HepG2 (cell line): Measurements from ENCODE around the gene PPM1M. TPM values are rescaled to one million over a fixed set of nuclear protein-coding genes. Genes with fewer than 3 reads are reported as not detected.

Source experiments
- ATAD3A ChIP-seq: sonication (generic); formaldehyde crosslinking; IDR thresholded peaks from 2 replicates; pipeline ENCODE4 v1.4.0; 2020; ENCODE audit warnings: missing genetic modification reagents
- ATF1 ChIP-seq: IDR thresholded peaks from 2 replicates; pipeline ENCODE4 v1.6.1; 2016; ENCODE audit warnings: mild to moderate bottlenecking, control low read depth
- ATF4 ChIP-seq, 2 experiments: fragments of 450-650 bp in 1 of 2; sonication (generic) in 1 of 2; formaldehyde crosslinking; IDR thresholded peaks; 2 replicates each; pipeline versions ENCODE4 v1.5.0 to v1.8.0; 2020 to 2022; ENCODE audit warnings: mild to moderate bottlenecking in 1 of 2, missing genetic modification reagents in 1 of 2
- ELF3 ChIP-seq: IDR thresholded peaks from 2 replicates; pipeline ENCODE4 v1.6.1; 2016; ENCODE audit warnings: missing genetic modification reagents, missing compliant biosample characterization
- HOXD1 ChIP-seq: sonication (generic); formaldehyde crosslinking; IDR thresholded peaks from 2 replicates; pipeline ENCODE4 v1.5.0; 2020; ENCODE audit warnings: missing genetic modification reagents
- MED13 ChIP-seq: sonication (generic); formaldehyde crosslinking; IDR thresholded peaks from 2 replicates; pipeline ENCODE4 v1.5.0; 2020; ENCODE audit warnings: missing genetic modification reagents
- NCOA1 ChIP-seq: sonication (generic); formaldehyde crosslinking; IDR thresholded peaks from 2 replicates; pipeline ENCODE4 v1.9.0; 2021; ENCODE audit warnings: missing genetic modification reagents
- NCOR1 ChIP-seq: fragments of 200-600 bp; sonication (generic); IDR thresholded peaks from 2 replicates; pipeline ENCODE4 v1.7.0; 2017; ENCODE audit warnings: antibody characterized with exemption, low read length, borderline replicate concordance
- PHF8 ChIP-seq: sonication (generic); formaldehyde crosslinking; IDR thresholded peaks from 2 replicates; pipeline ENCODE4 v1.5.0; 2020; ENCODE audit warnings: missing genetic modification reagents
- POLR2G ChIP-seq: fragments of 200-400 bp; formaldehyde crosslinking; IDR thresholded peaks from 2 replicates; pipeline ENCODE4 v1.6.1; 2018; ENCODE audit warnings: mild to moderate bottlenecking, low read depth, low read length, moderate library complexity
- SP140L ChIP-seq: sonication (generic); formaldehyde crosslinking; IDR thresholded peaks from 2 replicates; pipeline ENCODE4 v1.4.0; 2020; ENCODE audit warnings: missing genetic modification reagents, borderline replicate concordance
- SPEN ChIP-seq: sonication (generic); formaldehyde crosslinking; IDR thresholded peaks from 2 replicates; pipeline ENCODE4 v1.5.1; 2020; ENCODE audit warnings: low read depth, mild to moderate bottlenecking, missing genetic modification reagents
- SRSF4 ChIP-seq: fragments of 200-400 bp; formaldehyde crosslinking; IDR thresholded peaks from one replicate; pipeline ENCODE4 v1.6.1; 2018; ENCODE audit warnings: mild to moderate bottlenecking, low read depth, low read length, moderate library complexity; ENCODE audit not compliant: poor library complexity, severe bottlenecking
- TAF1 ChIP-seq: sonication (generic); formaldehyde crosslinking; IDR thresholded peaks from 2 replicates; pipeline ENCODE4 v1.4.0; 2020; ENCODE audit warnings: missing genetic modification reagents
- ZBTB7B ChIP-seq: sonication (generic); formaldehyde crosslinking; IDR thresholded peaks from 2 replicates; pipeline ENCODE4 v1.4.0; 2020; ENCODE audit warnings: missing genetic modification reagents
- ZFP62 ChIP-seq: sonication (generic); formaldehyde crosslinking; IDR thresholded peaks from 2 replicates; pipeline ENCODE4 v1.4.0; 2020; ENCODE audit warnings: missing genetic modification reagents
- ZNF264 ChIP-seq: sonication (generic); formaldehyde crosslinking; IDR thresholded peaks from 2 replicates; pipeline ENCODE4 v1.4.0; 2020; ENCODE audit warnings: missing genetic modification reagents
- ZNF30 ChIP-seq: sonication (generic); formaldehyde crosslinking; IDR thresholded peaks from 2 replicates; pipeline ENCODE4 v1.5.0; 2020; ENCODE audit warnings: mild to moderate bottlenecking, missing genetic modification reagents
- ZNF414 ChIP-seq: sonication (generic); formaldehyde crosslinking; IDR thresholded peaks from 2 replicates; pipeline ENCODE4 v1.5.0; 2020; ENCODE audit warnings: missing genetic modification reagents
- ZNF547 ChIP-seq: sonication (generic); formaldehyde crosslinking; IDR thresholded peaks from 2 replicates; pipeline ENCODE4 v1.5.1; 2020; ENCODE audit warnings: mild to moderate bottlenecking, missing genetic modification reagents
- ZNF567 ChIP-seq: sonication (generic); formaldehyde crosslinking; IDR thresholded peaks from 2 replicates; pipeline ENCODE4 v1.8.1; 2023; ENCODE audit warnings: mild to moderate bottlenecking, missing genetic modification reagents, borderline replicate concordance
- ZNF598 ChIP-seq: sonication (generic); formaldehyde crosslinking; IDR thresholded peaks from 2 replicates; pipeline ENCODE4 v1.5.1; 2020; ENCODE audit warnings: mild to moderate bottlenecking, missing genetic modification reagents, borderline replicate concordance
- polyA plus RNA-seq, 8 experiments: library from polyadenylated mRNA; depleted of rRNA in 3 of 8; stranded (reverse) in 7 of 8; unstranded in 1 of 8; fragments of >200 nt; fragmentation: Illumina TruSeq in 4 of 8; extraction: Trizol in 4 of 8; gene quantifications; 2 replicates each; pipeline versions ENCODE4 v1.2.1 to v1.2.3, GENCODE V29; 2011 to 2016; ENCODE audit warnings: low read depth in 4 of 8, missing spikeins in 1 of 8, mixed read lengths in 1 of 8; ENCODE audit not compliant: insufficient read depth in 1 of 8
- total RNA-seq, 5 experiments: library from RNA; depleted of rRNA; stranded (reverse); fragments of >200 nt; fragmentation: Illumina TruSeq; extraction: Trizol; gene quantifications; 2 replicates each; pipeline ENCODE4 v1.2.3, GENCODE V29; 2016; ENCODE audit warnings: low read depth in 1 of 5
- TF ChIP-seq, protein P1 (sequence below): sonication (generic); formaldehyde crosslinking; conservative IDR thresholded peaks from 2 replicates; pipeline ENCODE4 v1.4.0; 2020; ENCODE audit warnings: missing genetic modification reagents
- TF ChIP-seq, protein P2 (sequence below): sonication (generic); formaldehyde crosslinking; IDR thresholded peaks from 2 replicates; pipeline ENCODE4 v1.9.0; 2021; ENCODE audit warnings: missing genetic modification reagents, borderline replicate concordance
- TF ChIP-seq, protein P3 (sequence below): sonication (generic); formaldehyde crosslinking; IDR thresholded peaks from 2 replicates; pipeline ENCODE4 v1.4.0; 2020; ENCODE audit warnings: missing genetic modification reagents, low read depth, mild to moderate bottlenecking, borderline replicate concordance

The PPM1M gene
- total and polyA plus RNA-seq, 2 of the 13 experiments (the other 11 are each of a cell fraction or from before 2014, with no cell fraction given) = 2.5 to 5.9 TPM

DNA sequence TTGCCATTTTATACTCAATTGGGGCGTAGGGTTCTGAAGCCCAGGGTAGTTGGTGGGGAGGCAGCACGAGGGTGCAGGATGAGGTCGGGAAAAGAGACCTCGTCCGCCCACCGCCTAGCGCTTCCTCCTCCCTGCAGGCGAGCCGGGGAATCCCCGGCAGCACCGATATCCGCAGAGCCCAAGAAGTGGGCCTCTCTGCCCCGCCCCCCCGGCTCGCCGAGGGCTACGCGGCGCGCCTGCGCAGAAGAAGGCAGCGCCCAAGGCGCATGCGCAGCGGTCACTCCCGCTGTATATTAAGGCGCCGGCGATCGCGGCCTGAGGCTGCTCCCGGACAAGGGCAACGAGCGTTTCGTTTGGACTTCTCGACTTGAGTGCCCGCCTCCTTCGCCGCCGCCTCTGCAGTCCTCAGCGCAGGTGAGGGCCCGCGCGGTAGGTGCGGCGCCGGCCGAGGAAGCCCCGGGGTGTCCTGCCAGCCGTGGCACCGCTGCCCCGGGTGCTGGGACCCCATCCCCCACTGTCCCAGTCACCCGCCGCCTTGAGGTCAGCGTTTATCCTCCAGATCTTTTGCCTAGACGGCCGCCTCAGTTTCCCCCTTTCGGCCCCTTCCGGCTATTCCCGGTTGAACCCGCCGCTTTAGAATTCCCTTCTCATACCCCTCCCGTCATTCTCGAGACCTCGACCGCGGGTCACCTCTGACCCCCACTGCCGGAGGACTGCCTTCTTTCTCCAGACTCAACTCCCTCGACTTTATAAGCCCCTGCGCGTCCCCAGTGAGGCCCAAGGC is 47.5 kb upstream of the PPM1M start, which contains the start of gene ALAS1 (continued):
- TF ChIP-seq, protein P1, sequence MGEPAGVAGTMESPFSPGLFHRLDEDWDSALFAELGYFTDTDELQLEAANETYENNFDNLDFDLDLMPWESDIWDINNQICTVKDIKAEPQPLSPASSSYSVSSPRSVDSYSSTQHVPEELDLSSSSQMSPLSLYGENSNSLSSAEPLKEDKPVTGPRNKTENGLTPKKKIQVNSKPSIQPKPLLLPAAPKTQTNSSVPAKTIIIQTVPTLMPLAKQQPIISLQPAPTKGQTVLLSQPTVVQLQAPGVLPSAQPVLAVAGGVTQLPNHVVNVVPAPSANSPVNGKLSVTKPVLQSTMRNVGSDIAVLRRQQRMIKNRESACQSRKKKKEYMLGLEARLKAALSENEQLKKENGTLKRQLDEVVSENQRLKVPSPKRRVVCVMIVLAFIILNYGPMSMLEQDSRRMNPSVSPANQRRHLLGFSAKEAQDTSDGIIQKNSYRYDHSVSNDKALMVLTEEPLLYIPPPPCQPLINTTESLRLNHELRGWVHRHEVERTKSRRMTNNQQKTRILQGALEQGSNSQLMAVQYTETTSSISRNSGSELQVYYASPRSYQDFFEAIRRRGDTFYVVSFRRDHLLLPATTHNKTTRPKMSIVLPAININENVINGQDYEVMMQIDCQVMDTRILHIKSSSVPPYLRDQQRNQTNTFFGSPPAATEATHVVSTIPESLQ (CRISPR knock-in tag) = 0 out of 2 replicates have a peak, but pooled peaks have one; percentile 64
- TF ChIP-seq ZNF547 (CRISPR knock-in tag) (no peak), ZBTB7B (CRISPR knock-in tag) (no peak), ZNF30 (CRISPR knock-in tag) (no peak), MED13 (no peak), HOXD1 (CRISPR knock-in tag) (no peak; the same call in 1 of the 2 replicates), ELF3 (CRISPR knock-in tag) (peak; percentile 58), SP140L (CRISPR knock-in tag) (no peak), ATAD3A (CRISPR knock-in tag) (no peak), ZFP62 (CRISPR knock-in tag) (no peak), SPEN (CRISPR knock-in tag) (peak; percentile 82), ATF1 (no peak), ZNF598 (CRISPR knock-in tag) (0 out of 2 replicates have a peak, but pooled peaks have one; percentile 36), ATF4 (CRISPR knock-in tag; IDR thresholded peaks at IDR 0.05) (no peak; a peak in 1 of 4 replicates), NCOA1 (no peak), SRSF4 (no peak), POLR2G (peak; percentile 94), ZNF414 (CRISPR knock-in tag) (no peak), TAF1 (peak; percentile 77), ZNF567 (CRISPR knock-in tag) (no peak), NCOR1 (no peak), PHF8 (CRISPR knock-in tag) (peak; percentile 89), ZNF264 (CRISPR knock-in tag) (no peak)
- TF ChIP-seq, protein P2, sequence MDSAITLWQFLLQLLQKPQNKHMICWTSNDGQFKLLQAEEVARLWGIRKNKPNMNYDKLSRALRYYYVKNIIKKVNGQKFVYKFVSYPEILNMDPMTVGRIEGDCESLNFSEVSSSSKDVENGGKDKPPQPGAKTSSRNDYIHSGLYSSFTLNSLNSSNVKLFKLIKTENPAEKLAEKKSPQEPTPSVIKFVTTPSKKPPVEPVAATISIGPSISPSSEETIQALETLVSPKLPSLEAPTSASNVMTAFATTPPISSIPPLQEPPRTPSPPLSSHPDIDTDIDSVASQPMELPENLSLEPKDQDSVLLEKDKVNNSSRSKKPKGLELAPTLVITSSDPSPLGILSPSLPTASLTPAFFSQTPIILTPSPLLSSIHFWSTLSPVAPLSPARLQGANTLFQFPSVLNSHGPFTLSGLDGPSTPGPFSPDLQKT (CRISPR knock-in tag) = no peak
- TF ChIP-seq, protein P3, sequence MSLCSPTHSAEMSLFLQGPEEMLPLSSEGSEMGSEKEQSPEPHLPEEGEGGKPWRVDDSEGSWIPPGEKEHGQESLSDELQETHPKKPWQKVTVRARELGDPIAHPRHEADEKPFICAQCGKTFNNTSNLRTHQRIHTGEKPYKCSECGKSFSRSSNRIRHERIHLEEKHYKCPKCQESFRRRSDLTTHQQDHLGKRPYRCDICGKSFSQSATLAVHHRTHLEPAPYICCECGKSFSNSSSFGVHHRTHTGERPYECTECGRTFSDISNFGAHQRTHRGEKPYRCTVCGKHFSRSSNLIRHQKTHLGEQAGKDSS (CRISPR knock-in tag) = 0 out of 2 replicates have a peak, but pooled peaks have one; percentile 82
